GM19193 (cell line): ENCODE results near the gene PCDHGB2.

Experiments
- POLR2A ChIP-seq: IDR thresholded peaks from 4 replicates; pipeline ENCODE4 v1.6.1; 2011; ENCODE audit not compliant: insufficient read depth, insufficient read length; ENCODE audit errors: extremely low read depth

The PCDHGB2 gene

DNA sequence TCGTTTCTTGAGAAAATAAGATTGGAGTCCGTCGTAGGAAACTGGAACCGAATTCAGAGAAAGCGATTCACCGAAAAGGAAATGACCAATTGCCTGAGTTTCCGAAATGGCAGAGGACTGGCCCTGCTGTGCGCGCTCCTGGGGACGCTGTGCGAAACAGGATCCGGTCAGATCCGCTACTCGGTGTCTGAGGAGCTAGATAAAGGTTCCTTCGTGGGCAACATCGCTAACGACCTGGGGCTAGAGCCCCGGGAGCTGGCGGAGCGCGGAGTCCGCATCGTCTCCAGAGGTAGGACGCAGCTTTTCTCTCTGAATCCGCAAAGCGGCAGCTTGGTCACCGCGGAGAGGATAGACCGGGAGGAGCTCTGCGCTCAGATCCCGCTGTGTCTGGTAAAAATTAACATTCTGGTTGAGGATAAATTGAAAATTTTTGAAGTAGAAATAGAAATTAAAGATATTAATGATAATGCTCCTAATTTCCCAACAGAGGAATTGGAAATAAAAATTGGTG, 15.8 kb upstream of the PCDHGB2 start:
- TF ChIP-seq POLR2A = no peak

DNA sequence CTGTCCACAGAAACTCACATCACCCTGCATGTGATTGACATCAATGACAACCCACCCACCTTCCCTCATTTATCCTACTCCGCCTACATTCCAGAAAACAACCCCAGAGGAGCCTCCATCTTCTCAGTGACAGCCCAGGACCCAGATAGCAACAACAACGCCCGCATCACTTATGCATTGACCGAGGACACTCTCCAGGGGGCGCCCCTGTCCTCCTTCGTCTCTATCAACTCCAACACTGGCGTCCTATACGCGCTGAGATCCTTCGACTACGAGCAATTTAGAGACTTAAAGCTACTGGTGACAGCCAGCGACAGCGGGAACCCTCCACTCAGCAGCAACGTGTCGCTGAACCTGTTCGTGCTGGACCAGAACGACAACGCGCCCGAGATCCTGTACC, 14.5 kb upstream of the PCDHGB2 start:
- TF ChIP-seq POLR2A = no peak

GRCh38 chr5:141349917-141350619, 9.7 kb upstream of the PCDHGB2 start, which contains the start of gene PCDHGB1:
TSS of gene PCDHGB1 (plus strand) at chr5:141350099. CDS start at chr5:141350261, 162 bp downstream.
- TF ChIP-seq POLR2A = no peak

- no peak for TF ChIP-seq POLR2A
These were observed 8.2 kb upstream of the PCDHGB2 start for GRCh38 chr5:141351591-141351990.

GRCh38 chr5:141354900-141355469, 4.8 kb upstream of the PCDHGB2 start, which contains the start of gene PCDHGA4:
TSS of gene PCDHGA4 (plus strand) at chr5:141355021. CDS start at chr5:141355108, 87 bp downstream.
- TF ChIP-seq POLR2A = no peak

- TF ChIP-seq POLR2A = no peak
These were observed 4.2 kb upstream of the PCDHGB2 start for GRCh38 chr5:141355641-141356040.

DNA sequence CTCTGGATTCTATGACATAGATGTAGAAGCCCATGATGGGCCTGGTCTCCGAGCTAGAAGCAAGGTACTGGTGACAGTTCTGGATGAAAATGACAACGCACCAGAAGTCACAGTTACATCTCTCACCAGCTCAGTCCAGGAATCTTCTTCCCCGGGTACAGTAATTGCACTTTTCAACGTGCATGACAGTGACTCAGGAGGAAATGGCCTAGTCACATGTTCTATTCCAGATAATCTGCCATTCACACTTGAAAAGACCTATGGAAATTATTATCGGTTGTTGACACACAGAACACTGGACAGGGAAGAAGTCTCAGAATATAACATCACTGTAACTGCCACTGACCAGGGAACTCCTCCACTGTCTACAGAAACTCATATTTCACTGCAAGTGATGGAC, 3.7 kb upstream of the PCDHGB2 start:
- no peak for TF ChIP-seq POLR2A

DNA sequence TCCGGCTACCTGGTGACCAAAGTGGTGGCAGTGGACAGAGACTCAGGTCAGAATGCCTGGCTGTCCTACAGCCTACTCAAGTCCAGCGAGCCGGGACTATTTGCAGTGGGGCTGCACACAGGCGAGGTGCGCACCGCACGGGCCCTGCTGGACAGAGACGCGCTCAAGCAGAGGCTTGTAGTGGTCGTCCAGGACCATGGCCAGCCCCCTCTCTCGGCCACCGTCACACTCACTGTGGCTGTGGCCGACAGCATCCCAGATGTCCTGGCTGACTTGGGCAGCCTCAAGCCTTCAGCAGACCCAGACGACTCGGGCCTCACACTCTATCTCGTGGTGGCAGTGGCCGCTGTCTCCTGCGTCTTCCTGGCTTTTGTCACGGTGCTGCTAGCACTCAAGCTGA, 2.8 kb upstream of the PCDHGB2 start:
- no peak for TF ChIP-seq POLR2A

DNA sequence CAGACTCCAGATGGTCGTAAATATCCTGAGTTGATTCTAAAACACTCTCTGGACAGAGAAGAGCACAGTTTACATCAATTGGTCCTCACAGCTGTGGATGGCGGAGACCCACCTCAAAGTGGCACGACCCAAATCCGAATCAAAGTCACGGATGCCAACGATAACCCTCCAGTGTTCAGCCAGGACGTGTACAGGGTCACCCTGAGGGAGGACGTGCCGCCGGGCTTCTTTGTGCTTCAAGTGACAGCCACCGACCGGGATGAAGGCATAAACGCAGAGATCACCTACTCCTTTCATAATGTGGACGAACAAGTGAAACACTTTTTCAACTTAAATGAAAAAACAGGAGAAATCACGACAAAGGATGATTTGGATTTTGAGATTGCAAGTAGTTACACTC, 891 bp downstream of the PCDHGB2 start:
- TF ChIP-seq POLR2A = no peak

DNA sequence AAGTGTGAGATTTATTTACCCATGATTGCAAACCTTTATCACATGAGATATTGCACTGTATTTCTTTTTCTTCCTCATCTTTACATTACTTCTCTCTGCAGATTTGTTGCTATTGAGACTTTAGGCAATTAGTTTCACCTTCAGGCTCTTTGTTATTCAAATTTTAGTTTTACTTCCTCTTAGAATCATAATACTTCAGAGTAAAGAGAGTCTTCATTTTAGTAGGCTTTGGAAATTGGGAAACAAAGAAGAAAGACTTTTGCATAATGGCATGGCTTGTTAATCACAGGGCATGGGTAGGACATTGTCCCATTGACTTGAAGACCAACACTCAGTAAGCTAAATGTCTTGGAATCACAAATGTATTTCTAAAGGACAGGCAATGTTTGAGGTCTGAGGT, 2.9 kb downstream of the PCDHGB2 start:
- no peak for TF ChIP-seq POLR2A

GRCh38 chr5:141363952-141364660, 4.3 kb downstream of the PCDHGB2 start, which contains the start of gene PCDHGA5:
TSS of gene PCDHGA5 (plus strand) at chr5:141364162. CDS start at chr5:141364331, 169 bp downstream.
- no peak for TF ChIP-seq POLR2A

DNA sequence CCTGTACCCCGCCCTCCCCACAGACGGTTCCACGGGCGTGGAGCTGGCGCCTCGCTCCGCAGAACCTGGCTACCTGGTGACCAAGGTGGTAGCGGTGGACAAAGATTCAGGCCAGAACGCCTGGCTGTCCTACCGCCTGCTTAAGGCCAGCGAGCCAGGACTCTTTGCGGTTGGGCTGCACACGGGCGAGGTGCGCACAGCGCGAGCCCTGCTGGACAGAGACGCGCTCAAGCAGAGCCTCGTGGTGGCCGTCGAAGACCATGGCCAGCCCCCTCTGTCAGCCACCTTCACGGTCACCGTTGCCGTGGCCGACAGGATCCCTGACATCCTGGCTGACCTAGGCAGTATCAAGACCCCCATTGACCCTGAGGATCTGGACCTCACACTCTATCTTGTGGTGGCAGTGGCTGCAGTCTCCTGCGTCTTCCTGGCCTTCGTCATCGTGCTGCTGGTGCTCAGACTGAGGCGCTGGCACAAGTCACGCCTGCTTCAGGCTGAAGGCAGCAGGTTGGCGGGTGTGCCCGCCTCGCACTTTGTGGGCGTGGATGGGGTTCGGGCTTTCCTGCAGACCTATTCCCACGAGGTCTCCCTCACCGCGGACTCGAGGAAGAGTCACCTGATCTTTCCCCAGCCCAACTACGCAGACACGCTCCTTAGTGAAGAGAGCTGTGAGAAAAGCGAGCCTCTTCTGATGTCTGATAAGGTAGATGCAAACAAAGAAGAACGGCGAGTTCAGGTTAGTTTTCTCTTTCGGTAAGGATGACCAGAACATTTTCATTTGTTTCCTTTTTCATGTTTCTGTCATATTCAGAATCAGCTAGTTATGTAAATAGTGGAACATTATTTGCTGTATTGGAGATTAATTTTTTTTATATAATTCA, 6.5 kb downstream of the PCDHGB2 start:
- TF ChIP-seq POLR2A = no peak

- no peak for TF ChIP-seq POLR2A
These were observed 10.4 kb downstream of the PCDHGB2 start, which contains the start of gene PCDHGB3 for GRCh38 chr5:141369994-141370848. TSS of gene PCDHGB3 (plus strand) at chr5:141370242. CDS start at chr5:141370395, 153 bp downstream.
